ENCODE data around the gene TNFSF9.

Gene TNFSF9

GRCh38 chr19:6516018-6516658, 14.7 kb upstream of the TNFSF9 start (continued):
- TF ChIP-seq PRDM10 (tag by site-specific recombination; IDR thresholded peaks at IDR 0.05): peak; percentile 68

- no peaks in the 10 kb centered on the region for H3K4me1 ChIP-seq (ENCODE audit: control insufficient read depth, insufficient read depth, low read length)
- ChIA-PET CTCF (interaction anchor here (0.5 to 2.9 kb wide), 33 partner anchors 8 to 1568 kb away, joined by 3 to 20 read pairs (median 4); partner anchors contain the start of genes DENND1C, FUT3, GPR108 and VAV1), POLR2A (interaction anchor here (0.5 to 1.6 kb wide), 6 partner anchors 9 to 347 kb away, joined by 3 to 17 read pairs (median 4); partner anchors contain the start of genes SLC25A23, TNFSF9 and TUBB4A)
- H3K36me3 ChIP-seq (ENCODE audit: control insufficient read depth in 2 of 2, insufficient read depth in 1 of 2, low read length in 2 of 2): no peaks in the 10 kb centered on the region
- peak overlapping the region; percentile 57 for H3K4me3 ChIP-seq (ENCODE audit: low read depth, low read length)
- peak overlapping the region; percentile 69; the same call in 1 of the 2 replicates for H3K27ac ChIP-seq (ENCODE audit: extremely low read depth, low read depth, low read length)
- no peaks in the 10 kb centered on the region for H3K9me3 ChIP-seq (ENCODE audit: control insufficient read depth, insufficient read depth, low read depth, low read length)
- TF ChIP-seq GLI4 (tag by site-specific recombination; IDR thresholded peaks at IDR 0.05) (no peak), ZBTB20 (tag by site-specific recombination; IDR thresholded peaks at IDR 0.05) (peak; percentile 75), ZNF148 (tag by site-specific recombination; IDR thresholded peaks at IDR 0.05; ENCODE audit: borderline replicate concordance) (no peak), ZNF791 (tag by site-specific recombination; IDR thresholded peaks at IDR 0.05) (no peak), ZNF610 (tag by site-specific recombination; IDR thresholded peaks at IDR 0.05; ENCODE audit: borderline replicate concordance) (0 out of 2 replicates have a peak, but pooled peaks have one; percentile 35), ZNF600 (tag by site-specific recombination; IDR thresholded peaks at IDR 0.05) (peak; percentile 75), ZNF777 (tag by site-specific recombination; IDR thresholded peaks at IDR 0.05; ENCODE audit: borderline replicate concordance) (peak; percentile 72; the same call in 1 of the 2 replicates), ZBTB44 (tag by site-specific recombination; IDR thresholded peaks at IDR 0.05) (no peak), PBX3 (CRISPR knock-in tag; IDR thresholded peaks at IDR 0.05) (peak; percentile 24; the same call in 1 of the 2 replicates), HOXC10 (CRISPR knock-in tag; IDR thresholded peaks at IDR 0.05) (no peak), ZNF621 (tag by site-specific recombination; IDR thresholded peaks at IDR 0.05) (no peak), ZFHX2 (tag by site-specific recombination; conservative IDR thresholded peaks at IDR 0.05) (no peak), ZNF362 (tag by site-specific recombination; IDR thresholded peaks at IDR 0.05) (no peak), ZNF2 (tag by site-specific recombination; IDR thresholded peaks at IDR 0.05) (peak; percentile 93), REST (tag by site-specific recombination; IDR thresholded peaks at IDR 0.05) (peak; percentile 32; the same call in 1 of the 2 replicates), GLIS1 (tag by site-specific recombination; IDR thresholded peaks at IDR 0.05) (0 out of 2 replicates have a peak, but pooled peaks have one; percentile 12), ZNF776 (tag by site-specific recombination; IDR thresholded peaks at IDR 0.05; ENCODE audit: borderline replicate concordance) (no peak), ZNF248 (tag by site-specific recombination; IDR thresholded peaks at IDR 0.05) (no peak)
These were observed 14.1 kb upstream of the TNFSF9 start for GRCh38 chr19:6516659-6517291.
